BLaER1 treated with 17β-estradiol and CSF1 and Interleukin-3, amounts not matched to agents 10 nM and 100 nM (cell line): ENCODE data around the gene MLKL.
"Not testable (repeated sequence)": the region's sequence is repeated elsewhere in the genome, so short reads cannot be mapped to it uniquely, and the experiment has no call there.

Experiments used
- H3K27ac ChIP-seq, 11 experiments: shearing (Covaris generic); formaldehyde crosslinking; 2 replicates each; pipeline ENCODE4 v1.8.1; 2022
- H3K27me3 ChIP-seq, 11 experiments: shearing (Covaris generic); formaldehyde crosslinking; 2 replicates each; pipeline ENCODE4 v1.8.1; 2022
- H3K36me3 ChIP-seq, 11 experiments: shearing (Covaris generic); formaldehyde crosslinking; 2 replicates each; pipeline ENCODE4 v1.8.1; 2022
- H3K4me1 ChIP-seq, 10 experiments: shearing (Covaris generic); formaldehyde crosslinking; 2 replicates each; pipeline ENCODE4 v1.8.1; 2022
- H3K4me2 ChIP-seq, 11 experiments: shearing (Covaris generic); formaldehyde crosslinking; 2 replicates each; pipeline ENCODE4 v1.8.1; 2022
- H3K4me3 ChIP-seq, 10 experiments: shearing (Covaris generic); formaldehyde crosslinking; 2 replicates each; pipeline ENCODE4 v1.8.1; 2022
- H3K9ac ChIP-seq, 11 experiments: shearing (Covaris generic); formaldehyde crosslinking; 2 replicates each; pipeline ENCODE4 v1.8.1; 2022
- H3K9me3 ChIP-seq, 11 experiments: shearing (Covaris generic); formaldehyde crosslinking; replicated peaks in 1 of 11; 2 replicates each; pipeline ENCODE4 v1.8.1; 2022
- H4K20me1 ChIP-seq, 11 experiments: shearing (Covaris generic); formaldehyde crosslinking; 2 replicates each; pipeline ENCODE4 v1.8.1; 2022
- Cebpa-rat ChIP-seq, 11 experiments: shearing (Covaris generic); IDR thresholded peaks; 2 replicates each; pipeline ENCODE4 v1.8.1; 2022

The MLKL gene

GRCh38 chr16:74695450-74696422, 4.9 kb downstream of the MLKL start:
- Histone ChIP-seq H3K9me3 (peaks cover 0 to 13% (median under 1%) of the 10 kb centered on the region in 11 experiments; a peak in 6 of 22 replicates), H3K4me3 (peak overlapping the region in 6 of 10 experiments; percentile 3 to 48 (median 30); a peak in 9 of 20 replicates), H3K4me1 (peaks cover 22 to 61% (median 48%) of the 10 kb centered on the region in 10 experiments), H3K4me2 (peak overlapping the region; percentile 33 to 98 (median 54); a peak in 21 of 22 replicates), H3K9ac (peak overlapping the region in 4 of 11 experiments; percentile 5 to 40 (median 12); a peak in 4 of 22 replicates), H3K27me3 (no peaks in the 10 kb centered on the region), H3K27ac (peak overlapping the region in 3 of 11 experiments; percentile 0 to 30 (median 0); a peak in 2 of 22 replicates), H4K20me1 (peaks cover 0 to 63% (median 21%) of the 10 kb centered on the region in 11 experiments; a peak in 13 of 22 replicates), H3K36me3 (peaks cover 15 to 68% (median 59%) of the 10 kb centered on the region in 11 experiments; a peak in 21 of 22 replicates)
- peak in 1 of 11 experiments; percentile 32; a peak in 1 of 22 replicates for TF ChIP-seq Cebpa-rat (IDR thresholded peaks at IDR 0.05)

GRCh38 chr16:74691093-74691855, 9.4 kb downstream of the MLKL start:
- H3K27ac ChIP-seq, result peak overlapping the region in 1 of 11 experiments; percentile 14; a peak in 2 of 22 replicates
- H3K27me3 ChIP-seq, result no peaks in the 10 kb centered on the region
- H3K36me3 ChIP-seq, result peaks cover 25 to 100% (median 96%) of the 10 kb centered on the region in 11 experiments
- peaks cover 0 to 23% (median 10%) of the 10 kb centered on the region in 11 experiments; a peak in 16 of 22 replicates for H3K9me3 ChIP-seq
- H4K20me1 ChIP-seq, result peaks cover 0 to 71% (median 17%) of the 10 kb centered on the region in 11 experiments; a peak in 13 of 22 replicates
- TF ChIP-seq Cebpa-rat (IDR thresholded peaks at IDR 0.05), result no peak
- no peak overlapping the region for H3K9ac ChIP-seq
- peaks cover 0 to 31% (median 17%) of the 10 kb centered on the region in 10 experiments; a peak in 13 of 20 replicates for H3K4me1 ChIP-seq
- peak overlapping the region in 4 of 11 experiments; percentile 8 to 17 (median 11); a peak in 5 of 22 replicates for H3K4me2 ChIP-seq
- H3K4me3 ChIP-seq, result no peak overlapping the region

GRCh38 chr16:74682556-74682955, 18.1 kb downstream of the MLKL start:
- TF ChIP-seq Cebpa-rat (IDR thresholded peaks at IDR 0.05), result no peak
- Histone ChIP-seq H4K20me1 (peaks cover 0 to 70% (median 0%) of the 10 kb centered on the region in 11 experiments; a peak in 8 of 22 replicates), H3K27me3 (no peaks in the 10 kb centered on the region), H3K4me2 (peak overlapping the region in 3 of 11 experiments; percentile 17 to 63 (median 58); a peak in 4 of 22 replicates), H3K4me1 (peaks cover 19 to 40% (median 36%) of the 10 kb centered on the region in 10 experiments), H3K4me3 (no peak overlapping the region), H3K9me3 (no peaks in the 10 kb centered on the region), H3K36me3 (peaks cover 0 to 100% (median 92%) of the 10 kb centered on the region in 11 experiments; a peak in 18 of 22 replicates), H3K27ac (no peak overlapping the region), H3K9ac (no peak overlapping the region)

GRCh38 chr16:74680681-74681080, 20.0 kb downstream of the MLKL start:
- peak overlapping the region in 1 of 11 experiments; percentile 24; a peak in 1 of 22 replicates for H3K9ac ChIP-seq
- no peaks in the 10 kb centered on the region for H3K27me3 ChIP-seq
- peaks cover 19 to 40% (median 36%) of the 10 kb centered on the region in 10 experiments for H3K4me1 ChIP-seq
- H3K4me2 ChIP-seq, result peak overlapping the region in 7 of 11 experiments; percentile 1 to 65 (median 49); a peak in 12 of 22 replicates
- no peaks in the 10 kb centered on the region for H3K9me3 ChIP-seq
- H4K20me1 ChIP-seq, result peaks cover 0 to 61% (median 0%) of the 10 kb centered on the region in 11 experiments; a peak in 7 of 22 replicates
- H3K36me3 ChIP-seq, result peaks cover 0 to 100% (median 92%) of the 10 kb centered on the region in 11 experiments; a peak in 18 of 22 replicates
- TF ChIP-seq Cebpa-rat (IDR thresholded peaks at IDR 0.05), result no peak
- no peak overlapping the region for H3K4me3 ChIP-seq
- no peak overlapping the region for H3K27ac ChIP-seq

- Histone ChIP-seq H3K27ac (no peak overlapping the region), H3K9ac (peak overlapping the region in 3 of 11 experiments; percentile 8 to 26 (median 20); a peak in 1 of 22 replicates), H3K36me3 (peaks cover 0 to 100% (median 92%) of the 10 kb centered on the region in 11 experiments; a peak in 19 of 22 replicates), H3K27me3 (no peaks in the 10 kb centered on the region), H3K4me1 (peaks cover 19 to 40% (median 36%) of the 10 kb centered on the region in 10 experiments), H4K20me1 (peaks cover 0 to 55% (median 0%) of the 10 kb centered on the region in 11 experiments; a peak in 6 of 22 replicates), H3K4me2 (peak overlapping the region in 7 of 11 experiments; percentile 1 to 65 (median 49); a peak in 11 of 22 replicates), H3K4me3 (no peak overlapping the region), H3K9me3 (no peaks in the 10 kb centered on the region)
- TF ChIP-seq Cebpa-rat (IDR thresholded peaks at IDR 0.05), result no peak
Observed at GRCh38 chr16:74679983-74680382, 20.7 kb downstream of the MLKL start.

GRCh38 chr16:74677868-74678267, 22.8 kb downstream of the MLKL start:
- H3K27me3 ChIP-seq, result no peaks in the 10 kb centered on the region
- TF ChIP-seq Cebpa-rat (IDR thresholded peaks at IDR 0.05), result no peak
- no peak overlapping the region for H3K27ac ChIP-seq
- H3K4me3 ChIP-seq, result no peak overlapping the region
- no peak overlapping the region for H3K4me2 ChIP-seq
- H3K9me3 ChIP-seq, result no peaks in the 10 kb centered on the region
- H4K20me1 ChIP-seq, result peaks cover 0 to 53% (median 0%) of the 10 kb centered on the region in 11 experiments; a peak in 6 of 22 replicates
- H3K4me1 ChIP-seq, result peaks cover 0 to 26% (median 21%) of the 10 kb centered on the region in 10 experiments; a peak in 17 of 20 replicates
- H3K36me3 ChIP-seq, result peaks cover 0 to 100% (median 99%) of the 10 kb centered on the region in 11 experiments; a peak in 19 of 22 replicates
- no peak overlapping the region for H3K9ac ChIP-seq

- H3K27ac ChIP-seq, result no peak overlapping the region
- no peaks in the 10 kb centered on the region; a peak in 1 of 20 replicates for H3K4me1 ChIP-seq
- peaks cover 0 to 9% (median 3%) of the 10 kb centered on the region in 11 experiments; a peak in 11 of 22 replicates for H3K9me3 ChIP-seq
- no peaks in the 10 kb centered on the region for H3K27me3 ChIP-seq
- no peak overlapping the region for H3K9ac ChIP-seq
- H4K20me1 ChIP-seq, result peaks cover 0 to 25% (median 0%) of the 10 kb centered on the region in 11 experiments; a peak in 5 of 22 replicates
- peaks cover 0 to 84% (median 79%) of the 10 kb centered on the region in 11 experiments; a peak in 19 of 22 replicates for H3K36me3 ChIP-seq
- H3K4me2 ChIP-seq, result no peak overlapping the region
- no peak for TF ChIP-seq Cebpa-rat (IDR thresholded peaks at IDR 0.05)
- no peak overlapping the region for H3K4me3 ChIP-seq
Observed at GRCh38 chr16:74673876-74674275, 26.8 kb downstream of the MLKL start.

GRCh38 chr16:74668877-74669276, 31.8 kb downstream of the MLKL start:
- Histone ChIP-seq H3K4me1 (peaks cover 21 to 31% (median 28%) of the 10 kb centered on the region in 10 experiments), H4K20me1 (peaks cover 0 to 28% (median 17%) of the 10 kb centered on the region in 11 experiments; a peak in 17 of 22 replicates), H3K9me3 (peaks cover 0 to 21% (median 7%) of the 10 kb centered on the region in 11 experiments; a peak in 12 of 22 replicates), H3K36me3 (peaks cover 19 to 53% (median 44%) of the 10 kb centered on the region in 11 experiments)
- H3K9ac ChIP-seq, H3K27ac ChIP-seq, H3K4me2 ChIP-seq, H3K27me3 ChIP-seq, H3K4me3 ChIP-seq: not testable (repeated sequence)
